Esophagus muscularis mucosa (tissue), 3 donors: ENCODE measurements around the gene DERA.

Experiments used
- CTCF ChIP-seq, 3 experiments: fragments of 200-600 bp in 2 of 3; fragments of 450-650 bp in 1 of 3; sonication (generic) in 2 of 3; IDR thresholded peaks; one replicate each; pipeline ENCODE4 v1.5.1; 2017 to 2019; ENCODE audit warnings: antibody characterized with exemption in 3 of 3, mild to moderate bottlenecking in 2 of 3, moderate library complexity in 1 of 3
- POLR2A ChIP-seq: fragments of 450-650 bp; IDR thresholded peaks from one replicate; pipeline ENCODE4 v1.6.1; 2017; ENCODE audit warnings: antibody characterized with exemption, moderate library complexity, mild to moderate bottlenecking, low read depth
- POLR2AphosphoS5 ChIP-seq, 2 donors: sonication (generic); formaldehyde crosslinking; IDR thresholded peaks; one replicate each; pipeline ENCODE4 v1.6.1; 2017; ENCODE audit warnings: antibody characterized with exemption in 2 of 2

GRCh38 chr12:15996948-15997347, 85.8 kb downstream of the DERA start:
- TF ChIP-seq CTCF (IDR thresholded peaks at IDR 0.05) (no peak), POLR2AphosphoS5 (IDR thresholded peaks at IDR 0.05) (no peak), POLR2A (no peak)
